SK-N-SH (cell line): ENCODE measurements around the gene CAMK4. TPM values are rescaled to one million over a fixed set of nuclear protein-coding genes. Genes with fewer than 3 reads are reported as not detected.

ENCODE experiments used
- CTCF ChIA-PET: fragments of 300-600, 350-600 bp; formaldehyde crosslinking; extraction: SDS; loops from one replicate; lab custom pipeline; 2021; lab: Yijun Ruan, JAX
- POLR2A ChIA-PET: fragments of 350-600 bp; sonication (Branson Sonifier 250); formaldehyde crosslinking; extraction: SDS; loops from one replicate; lab custom pipeline; 2020; ENCODE audit warnings: antibody characterized with exemption, inconsistent platforms; lab: Yijun Ruan, JAX
- DNase-seq: peaks from one replicate; pipeline ENCODE4 v3.0.0; 2012
- H2AFZ ChIP-seq: fragments of 200-600 bp; sonication (generic); 2 replicates; pipeline ENCODE4 v1.8.1; 2016; ENCODE audit warnings: antibody characterized with exemption, mild to moderate bottlenecking, low read depth
- H3F3A ChIP-seq: fragments of 200-600 bp; sonication (generic); replicated peaks from 2 replicates; pipeline ENCODE3; 2016; ENCODE audit warnings: antibody characterized with exemption, mild to moderate bottlenecking; ENCODE audit not compliant: insufficient read depth
- H3K27ac ChIP-seq, 2 experiments: fragments of 200-500 bp in 1 of 2; fragments of 200-600 bp in 1 of 2; sonication (Bioruptor generic) in 1 of 2; sonication (generic), shearing (Covaris generic) in 1 of 2; 2 replicates each; pipeline versions ENCODE4 v1.5.1 to v1.6.1; 2014 to 2016; ENCODE audit warnings: low read depth in 2 of 2, inconsistent platforms in 1 of 2, low read length in 1 of 2, mild to moderate bottlenecking in 1 of 2, mixed read lengths in 1 of 2
- H3K27me3 ChIP-seq: fragments of 200-600 bp; sonication (generic), shearing (Covaris generic); 2 replicates; pipeline ENCODE4 v1.6.1; 2016; ENCODE audit warnings: mixed run types; ENCODE audit not compliant: insufficient read depth
- H3K36me3 ChIP-seq, 2 experiments: fragments of 200-500 bp in 1 of 2; fragments of 200-600 bp in 1 of 2; sonication (Bioruptor generic) in 1 of 2; sonication (generic) in 1 of 2; replicated peaks in 1 of 2; 2 replicates each; pipeline versions ENCODE3 to v1.5.1; 2014 to 2016; ENCODE audit warnings: low read length in 1 of 2, mild to moderate bottlenecking in 1 of 2; ENCODE audit not compliant: insufficient read depth in 2 of 2, control insufficient read depth in 1 of 2
- H3K4me1 ChIP-seq, 2 experiments: fragments of 200-500 bp in 1 of 2; fragments of 200-600 bp in 1 of 2; sonication (Bioruptor generic) in 1 of 2; sonication (generic), shearing (Covaris generic) in 1 of 2; 2 replicates each; pipeline versions ENCODE4 v1.5.1 to v1.6.1; 2014 to 2016; ENCODE audit warnings: low read depth in 1 of 2, low read length in 1 of 2, mixed run types in 1 of 2; ENCODE audit not compliant: insufficient read depth in 2 of 2, control insufficient read depth in 1 of 2
- H3K4me2 ChIP-seq: fragments of 200-600 bp; sonication (generic), shearing (Covaris generic); 2 replicates; pipeline ENCODE4 v1.6.1; 2017; ENCODE audit warnings: mixed run types
- H3K4me3 ChIP-seq, 2 experiments: fragments of 200-500 bp in 1 of 2; fragments of 200-600 bp in 1 of 2; sonication (Bioruptor generic) in 1 of 2; sonication (generic), shearing (Covaris generic) in 1 of 2; 2 replicates each; pipeline versions ENCODE4 v1.5.1 to v1.8.1; 2014 to 2016; ENCODE audit warnings: low read depth in 2 of 2, inconsistent platforms in 1 of 2, low read length in 1 of 2, mild to moderate bottlenecking in 1 of 2, mixed read lengths in 1 of 2, moderate library complexity in 1 of 2
- H3K79me2 ChIP-seq: fragments of 200-600 bp; sonication (generic); 2 replicates; pipeline ENCODE4 v1.8.1; 2017; ENCODE audit warnings: mild to moderate bottlenecking; ENCODE audit not compliant: insufficient read depth
- H3K9ac ChIP-seq: fragments of 200-600 bp; sonication (generic); 2 replicates; pipeline ENCODE4 v1.6.1; 2017; ENCODE audit warnings: mixed run types
- H3K9me2 ChIP-seq: fragments of 200-600 bp; sonication (generic); 2 replicates; pipeline ENCODE4 v1.6.1; 2017; ENCODE audit warnings: mixed run types
- H3K9me3 ChIP-seq: fragments of 200-600 bp; sonication (generic); 2 replicates; pipeline ENCODE4 v1.6.1; 2017; ENCODE audit warnings: mixed run types, mild to moderate bottlenecking, moderate library complexity
- H4K20me1 ChIP-seq: fragments of 200-600 bp; sonication (generic); 2 replicates; pipeline ENCODE4 v1.6.1; 2017; ENCODE audit warnings: mild to moderate bottlenecking, mixed run types; ENCODE audit not compliant: insufficient read depth
- CHD2 ChIP-seq: fragments of 150-350 bp; IDR thresholded peaks from 2 replicates; pipeline ENCODE4 v1.6.1; 2018; ENCODE audit warnings: low read length; ENCODE audit not compliant: partially characterized antibody
- CTCF ChIP-seq: fragments of 200-600 bp; sonication (generic); IDR thresholded peaks from 2 replicates; pipeline ENCODE4 v1.6.1; 2017; ENCODE audit warnings: antibody characterized with exemption, mild to moderate bottlenecking, moderate library complexity
- ELF1 ChIP-seq: IDR thresholded peaks from 2 replicates; pipeline ENCODE4 v1.4.0; 2012
- EZH2phosphoT487 ChIP-seq: fragments of 200-600 bp; sonication (generic); IDR thresholded peaks from 2 replicates; pipeline ENCODE4 v1.6.1; 2017; ENCODE audit warnings: low read depth, mixed run types, mild to moderate bottlenecking, antibody characterized with exemption, moderate library complexity, borderline replicate concordance
- FOSL2 ChIP-seq: IDR thresholded peaks from 2 replicates; pipeline ENCODE4 v1.4.0; 2012; ENCODE audit warnings: low read depth, mild to moderate bottlenecking, moderate library complexity, borderline replicate concordance
- FOXJ3 ChIP-seq: sonication (generic); formaldehyde crosslinking; IDR thresholded peaks from 2 replicates; pipeline ENCODE4 v1.5.1; 2020; ENCODE audit warnings: mild to moderate bottlenecking, missing genetic modification reagents
- GABPA ChIP-seq: IDR thresholded peaks from 2 replicates; pipeline ENCODE4 v1.4.0; 2012; ENCODE audit warnings: low read depth, mild to moderate bottlenecking
- NFIC ChIP-seq: IDR thresholded peaks from 2 replicates; pipeline ENCODE4 v1.4.0; 2012; ENCODE audit warnings: borderline replicate concordance
- PBX3 ChIP-seq: IDR thresholded peaks from 2 replicates; pipeline ENCODE4; 2012
- POLR2AphosphoS5 ChIP-seq: IDR thresholded peaks from 2 replicates; pipeline ENCODE4 v1.6.1; 2012; ENCODE audit warnings: low read depth, low read length
- RAD21 ChIP-seq: IDR thresholded peaks from 2 replicates; pipeline ENCODE4 v1.6.1; 2012; ENCODE audit warnings: mild to moderate bottlenecking, low read length
- REST ChIP-seq: IDR thresholded peaks from 2 replicates; pipeline ENCODE4 v1.6.1; 2012; ENCODE audit warnings: mild to moderate bottlenecking, low read depth, low read length, moderate library complexity
- RFX5 ChIP-seq: IDR thresholded peaks from 2 replicates; pipeline ENCODE4 v1.6.1; 2012; ENCODE audit warnings: mild to moderate bottlenecking, improper control_type of control experiment, low read length
- USF1 ChIP-seq: IDR thresholded peaks from 2 replicates; pipeline ENCODE4 v1.4.0; 2012; ENCODE audit warnings: low read depth, borderline replicate concordance
- YY1 ChIP-seq: IDR thresholded peaks from 2 replicates; pipeline ENCODE4 v1.4.0; 2012; ENCODE audit warnings: low read depth, mild to moderate bottlenecking
- WGBS: methylation state at CpG from one replicate; pipeline ENCODE4 v1.1.6; 2017; ENCODE audit warnings: low lambda C conversion rate; 5-methylcytosine and 5-hydroxymethylcytosine counted together
- polyA plus RNA-seq, 3 experiments: library from polyadenylated mRNA; depleted of rRNA; stranded (reverse); fragments of >200 nt; gene quantifications; 2 replicates each; pipeline ENCODE4 v1.2.3, GENCODE V29; 2012
- TF ChIP-seq, protein P1 (sequence below): fragments of 150-350 bp; IDR thresholded peaks from 2 replicates; pipeline ENCODE4 v1.6.1; 2017; ENCODE audit warnings: antibody characterized with exemption, low read length, low read depth, borderline replicate concordance
- TF ChIP-seq, protein P2 (sequence below): IDR thresholded peaks from 2 replicates; pipeline ENCODE4 v1.4.0; 2012; ENCODE audit warnings: low read depth

The CAMK4 gene
- polyA plus RNA-seq, 1 of the 3 experiments (the other 2 are of a cell fraction) = 4.1 TPM

DNA sequence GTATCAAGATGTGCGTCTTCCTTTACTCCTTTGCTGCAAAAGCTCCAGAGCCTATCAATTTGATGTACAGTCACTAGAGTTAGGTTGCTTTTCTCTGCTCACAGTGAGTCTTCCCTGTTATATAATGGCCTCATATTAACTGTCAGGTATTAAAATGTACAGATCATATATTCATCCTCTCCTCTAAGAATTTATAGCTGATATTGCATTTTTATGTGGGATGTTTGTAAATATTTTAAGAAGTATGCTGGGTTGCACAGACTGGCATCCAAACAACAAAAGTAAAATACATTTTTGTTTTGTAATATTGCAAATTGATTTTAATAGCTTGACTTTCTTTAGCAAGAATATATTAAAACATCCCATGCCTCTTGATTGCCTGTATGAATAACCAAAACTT, 148.6 kb downstream of the CAMK4 start (continued):
- TF ChIP-seq PBX3 = no peak
- TF ChIP-seq YY1 = no peak
- TF ChIP-seq RFX5 = no peak
- TF ChIP-seq, protein P1, sequence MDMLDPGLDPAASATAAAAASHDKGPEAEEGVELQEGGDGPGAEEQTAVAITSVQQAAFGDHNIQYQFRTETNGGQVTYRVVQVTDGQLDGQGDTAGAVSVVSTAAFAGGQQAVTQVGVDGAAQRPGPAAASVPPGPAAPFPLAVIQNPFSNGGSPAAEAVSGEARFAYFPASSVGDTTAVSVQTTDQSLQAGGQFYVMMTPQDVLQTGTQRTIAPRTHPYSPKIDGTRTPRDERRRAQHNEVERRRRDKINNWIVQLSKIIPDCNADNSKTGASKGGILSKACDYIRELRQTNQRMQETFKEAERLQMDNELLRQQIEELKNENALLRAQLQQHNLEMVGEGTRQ = no peak
- no peak for TF ChIP-seq USF1
- TF ChIP-seq NFIC = no peak

DNA sequence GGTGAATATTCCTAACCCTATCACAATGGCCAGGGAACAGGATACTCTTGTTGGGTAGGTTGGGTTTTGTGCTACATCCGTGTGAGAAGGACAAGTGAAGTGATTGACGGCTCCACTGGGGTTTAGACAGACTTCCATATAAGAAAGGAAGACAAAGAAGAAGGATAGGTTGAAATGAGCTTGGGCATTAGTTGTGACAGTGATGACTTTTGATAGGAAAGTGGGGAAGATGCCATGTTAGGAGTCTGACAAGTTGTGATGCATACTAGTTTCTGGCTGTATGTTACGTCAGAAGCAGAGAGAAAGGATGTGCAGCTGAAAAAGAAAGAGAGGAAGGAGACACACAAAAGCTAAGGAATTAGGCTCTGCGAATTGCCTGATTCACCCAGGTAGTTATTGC, 150.2 kb downstream of the CAMK4 start:
- Histone ChIP-seq H2AFZ (no peak overlapping the region), H3F3A (no peaks in the 10 kb centered on the region), H3K9ac (no peak overlapping the region)
- POLR2A ChIA-PET = no interaction called here
- no peak for TF ChIP-seq YY1
- TF ChIP-seq RFX5 = no peak
- TF ChIP-seq CTCF = no peak
- TF ChIP-seq ELF1 = no peak
- TF ChIP-seq POLR2AphosphoS5 = no peak
- TF ChIP-seq, protein P2, sequence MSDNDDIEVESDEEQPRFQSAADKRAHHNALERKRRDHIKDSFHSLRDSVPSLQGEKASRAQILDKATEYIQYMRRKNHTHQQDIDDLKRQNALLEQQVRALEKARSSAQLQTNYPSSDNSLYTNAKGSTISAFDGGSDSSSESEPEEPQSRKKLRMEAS = no peak
- no peak for TF ChIP-seq RAD21
- no peak for TF ChIP-seq FOSL2
- no peak for TF ChIP-seq PBX3
- no peak for TF ChIP-seq FOXJ3
- TF ChIP-seq REST = no peak
- no peak for TF ChIP-seq GABPA
- no peak for TF ChIP-seq CHD2
- TF ChIP-seq EZH2phosphoT487 = no peak
- TF ChIP-seq, all 33 proteins: peak for 0
- H3K4me3 ChIP-seq = no peak overlapping the region
- no peaks in the 10 kb centered on the region for H3K27me3 ChIP-seq
- no peaks in the 10 kb centered on the region for H3K9me2 ChIP-seq
- no peak overlapping the region for H3K4me2 ChIP-seq
- H3K27ac ChIP-seq = no peak overlapping the region
- no peak for DNase-seq
- H3K79me2 ChIP-seq = no peaks in the 10 kb centered on the region
- CTCF ChIA-PET = no interaction called here
- H3K36me3 ChIP-seq = no peaks in the 10 kb centered on the region
- peaks cover 0 to 8% of the 10 kb centered on the region in 2 experiments; a peak in 2 of 4 replicates for H3K4me1 ChIP-seq
- 66% methylated on average over 4 of the region's 4 CpGs for WGBS
- H4K20me1 ChIP-seq = no peaks in the 10 kb centered on the region
- H3K9me3 ChIP-seq = no peaks in the 10 kb centered on the region
